SK-N-SH treated with all-trans-retinoic acid at 6 μM for 48 hours (cell line): ENCODE results near the gene FSIP1.

ENCODE experiments used
- ATAC-seq: fragments of 200-7000 bp; cut with Tn5 transposase; 3 replicates; pipeline ENCODE4 v1.9.1; 2020; ENCODE audit warnings: mild to moderate bottlenecking, moderate library complexity
- ARNTL ChIP-seq: fragments of 450-650 bp; formaldehyde crosslinking; IDR thresholded peaks from 2 replicates; pipeline ENCODE4 v1.5.0; 2020; ENCODE audit warnings: low read depth, mild to moderate bottlenecking, moderate library complexity, borderline replicate concordance
- BACH2 ChIP-seq: fragments of 250-450 bp; sonication (Bioruptor Pico); IDR thresholded peaks from 2 replicates; pipeline ENCODE4 v1.9.0; 2021; ENCODE audit warnings: mild to moderate bottlenecking, borderline replicate concordance
- CREB5 ChIP-seq: fragments of 250-450 bp; sonication (Bioruptor Pico); IDR thresholded peaks from 2 replicates; pipeline ENCODE4 v1.5.1; 2020; ENCODE audit warnings: low read depth, mild to moderate bottlenecking, moderate library complexity
- CSDC2 ChIP-seq: fragments of 250-450 bp; sonication (Bioruptor Pico); IDR thresholded peaks from 2 replicates; pipeline ENCODE4 v1.5.0; 2020; ENCODE audit warnings: mild to moderate bottlenecking, moderate library complexity
- ESRRG ChIP-seq: fragments of 250-450 bp; sonication (Bioruptor Pico); IDR thresholded peaks from 2 replicates; pipeline ENCODE4 v1.6.1; 2021; ENCODE audit warnings: mild to moderate bottlenecking
- GLIS3 ChIP-seq: fragments of 250-450 bp; sonication (Bioruptor Pico); IDR thresholded peaks from 2 replicates; pipeline ENCODE4 v1.5.0; 2020; ENCODE audit warnings: mild to moderate bottlenecking, moderate library complexity
- ISL1 ChIP-seq: fragments of 250-450 bp; sonication (Bioruptor Pico); IDR thresholded peaks from 2 replicates; pipeline ENCODE4 v2.1.2; 2022; ENCODE audit warnings: mild to moderate bottlenecking, moderate library complexity
- POU6F1 ChIP-seq: fragments of 250-450 bp; sonication (Bioruptor Pico); IDR thresholded peaks from 2 replicates; pipeline ENCODE4 v1.8.0; 2021; ENCODE audit warnings: low read depth, mild to moderate bottlenecking, moderate library complexity, borderline replicate concordance
- PPARA ChIP-seq: fragments of 250-450 bp; sonication (Bioruptor Pico); IDR thresholded peaks from 2 replicates; pipeline ENCODE4 v1.5.0; 2020; ENCODE audit warnings: mild to moderate bottlenecking, borderline replicate concordance
- TOX ChIP-seq: fragments of 250-450 bp; sonication (Bioruptor Pico); IDR thresholded peaks from 2 replicates; pipeline ENCODE4 v1.8.0; 2021; ENCODE audit warnings: mild to moderate bottlenecking, moderate library complexity, borderline replicate concordance
- TSHZ2 ChIP-seq: fragments of 250-450 bp; sonication (Bioruptor Pico); IDR thresholded peaks from 2 replicates; pipeline ENCODE4 v1.5.0; 2020; ENCODE audit warnings: mild to moderate bottlenecking, moderate library complexity
- ZC3H10 ChIP-seq: fragments of 250-450 bp; sonication (Bioruptor Pico); IDR thresholded peaks from 2 replicates; pipeline ENCODE4 v1.5.1; 2021; ENCODE audit warnings: mild to moderate bottlenecking, moderate library complexity
- ZFP3 ChIP-seq: fragments of 250-450 bp; sonication (Bioruptor Pico); IDR thresholded peaks from 2 replicates; pipeline ENCODE4 v1.5.0; 2020; ENCODE audit warnings: mild to moderate bottlenecking, moderate library complexity
- ZFP30 ChIP-seq: fragments of 450-650 bp; formaldehyde crosslinking; IDR thresholded peaks from 2 replicates; pipeline ENCODE4 v1.5.0; 2022; ENCODE audit warnings: mild to moderate bottlenecking, moderate library complexity
- ZNF565 ChIP-seq: fragments of 450-650 bp; formaldehyde crosslinking; conservative IDR thresholded peaks from 2 replicates; pipeline ENCODE4 v1.5.0; 2020; ENCODE audit warnings: low read depth, mild to moderate bottlenecking, moderate library complexity
- ZNF8 ChIP-seq: fragments of 450-650 bp; formaldehyde crosslinking; IDR thresholded peaks from 2 replicates; pipeline ENCODE4 v1.5.0; 2020; ENCODE audit warnings: mild to moderate bottlenecking, moderate library complexity

FSIP1 gene

GRCh38 chr15:39672666-39673065 is 110.0 kb downstream of the FSIP1 start:
- TF ChIP-seq POU6F1 (CRISPR knock-in tag) (no peak), PPARA (no peak), ZC3H10 (CRISPR knock-in tag) (no peak), ZNF8 (CRISPR knock-in tag) (no peak), ZFP3 (no peak)
- ATAC-seq, result no peak

GRCh38 chr15:39672184-39672583 is 110.5 kb downstream of the FSIP1 start:
- no peak for ATAC-seq
- TF ChIP-seq ZNF565 (no peak), ZFP3 (no peak), TSHZ2 (CRISPR knock-in tag) (no peak), ZC3H10 (CRISPR knock-in tag) (no peak), ZFP30 (CRISPR knock-in tag) (no peak), TOX (CRISPR knock-in tag) (no peak)

GRCh38 chr15:39670687-39671086 is 112.0 kb downstream of the FSIP1 start:
- no peak for ATAC-seq
- TF ChIP-seq TSHZ2 (CRISPR knock-in tag), result no peak
- TF ChIP-seq ARNTL, result no peak
- TF ChIP-seq ZFP3, result no peak
- TF ChIP-seq CSDC2, result no peak
- TF ChIP-seq ESRRG (CRISPR knock-in tag), result no peak

- TF ChIP-seq ZNF8 (CRISPR knock-in tag), result no peak
- no peak for ATAC-seq
Measured at GRCh38 chr15:39669661-39670060, 113.0 kb downstream of the FSIP1 start.

GRCh38 chr15:39669241-39669640 is 113.4 kb downstream of the FSIP1 start:
- TF ChIP-seq TSHZ2 (CRISPR knock-in tag), result no peak
- no peak for TF ChIP-seq CSDC2
- TF ChIP-seq ZFP30 (CRISPR knock-in tag), result no peak
- no peak for TF ChIP-seq GLIS3 (CRISPR knock-in tag)
- ATAC-seq, result no peak

- ATAC-seq, result no peak
- no peak for TF ChIP-seq ARNTL
- no peak for TF ChIP-seq TOX (CRISPR knock-in tag)
- no peak for TF ChIP-seq ISL1 (CRISPR knock-in tag)
- no peak for TF ChIP-seq CREB5 (CRISPR knock-in tag)
- TF ChIP-seq CSDC2, result no peak
- TF ChIP-seq TSHZ2 (CRISPR knock-in tag), result no peak
- TF ChIP-seq BACH2 (CRISPR knock-in tag), result no peak
- no peak for TF ChIP-seq GLIS3 (CRISPR knock-in tag)
Measured at GRCh38 chr15:39668457-39668856, 114.2 kb downstream of the FSIP1 start.
